Gastrocnemius medialis (tissue), 4 donors: ENCODE data around the gene PPFIA2. TPM values are rescaled to one million over a fixed set of nuclear protein-coding genes. Genes with fewer than 3 reads are reported as not detected.

Source experiments
- ATAC-seq, 2 donors: fragments of 150-250 bp; one replicate each; pipeline ENCODE4 v1.9.1; 2016
- DNase-seq, 2 donors: peaks; one replicate each; pipeline ENCODE4 v3.0.0-alpha.2; 2019
- H3K27ac ChIP-seq, 4 donors: fragments of 200-600 bp; sonication (generic); 1 replicate in 1 of 4; 2 replicates in 3 of 4; pipeline ENCODE4 v1.5.1; 2016 to 2018; ENCODE audit warnings: mild to moderate bottlenecking in 2 of 4, moderate library complexity in 1 of 4
- H3K27me3 ChIP-seq, 3 donors: fragments of 200-600 bp; sonication (generic) in 2 of 3; 1 replicate in 1 of 3; 2 replicates in 2 of 3; pipeline versions ENCODE4 v1.5.1 to v1.6.0; 2016 to 2019; ENCODE audit warnings: mild to moderate bottlenecking in 1 of 3, moderate library complexity in 1 of 3
- H3K36me3 ChIP-seq, 2 donors: fragments of 200-600 bp; sonication (generic) in 1 of 2; one replicate each; pipeline ENCODE4 v1.5.1; 2017 to 2018
- H3K4me1 ChIP-seq, 2 donors: fragments of 200-600 bp; sonication (generic) in 1 of 2; one replicate each; pipeline ENCODE4 v1.5.1; 2016 to 2017; ENCODE audit warnings: mild to moderate bottlenecking in 2 of 2
- H3K4me3 ChIP-seq, 4 donors: fragments of 200-600 bp; sonication (generic) in 3 of 4; 1 replicate in 1 of 4; 2 replicates in 3 of 4; pipeline ENCODE4 v1.5.1; 2016 to 2019; ENCODE audit warnings: mild to moderate bottlenecking in 2 of 4
- H3K9me3 ChIP-seq, 3 donors: fragments of 200-600 bp; sonication (generic) in 2 of 3; 1 replicate in 1 of 3; 2 replicates in 2 of 3; pipeline ENCODE4 v1.5.1; 2016 to 2019
- CTCF ChIP-seq, 5 experiments: fragments of 450-650 bp in 3 of 5; fragments of 200-600 bp in 2 of 5; sonication (generic) in 2 of 5; IDR thresholded peaks in 4 of 5; conservative IDR thresholded peaks in 1 of 5; 1 replicate in 4 of 5; 2 replicates in 1 of 5; pipeline ENCODE4 v1.5.1; 2016 to 2019; ENCODE audit warnings: antibody characterized with exemption in 5 of 5, mild to moderate bottlenecking in 3 of 5, moderate library complexity in 3 of 5
- POLR2A ChIP-seq, 2 donors: fragments of 450-650 bp; IDR thresholded peaks; one replicate each; pipeline ENCODE4 v1.6.1; 2017; ENCODE audit warnings: antibody characterized with exemption in 2 of 2, mild to moderate bottlenecking in 2 of 2, moderate library complexity in 2 of 2
- in situ Hi-C, 4 donors: fragments of 200-750 bp; cut with MboI; loops; one replicate each; pipeline versions ENCODE4 v1.15.0 to v1.8.0; 2017; ENCODE audit warnings: low sequenced_read_pairs in 4 of 4
- intact Hi-C: fragments of 100-400 bp; cut with DNase I; formaldehyde crosslinking; loops from one replicate; pipeline ENCODE4 v1.15.1; 2023; ENCODE audit warnings: low total_unique reads
- total RNA-seq, 4 donors: library from RNA; depleted of rRNA; stranded (reverse); fragments of >200 nt; gene quantifications; one replicate each; pipeline versions ENCODE4 v1.1.0 to v1.2.3, GENCODE V29; 2016

PPFIA2 gene
- total RNA-seq, 4 donors from 2014 or later = 0.04 TPM; not detected in 3

- ATAC-seq = no peak
- TF ChIP-seq POLR2A (IDR thresholded peaks at IDR 0.05) = no peak
- TF ChIP-seq CTCF (IDR thresholded peaks at IDR 0.05 in 4 of 5, conservative IDR thresholded peaks at IDR 0.05 in 1 of 5) = no peak
- in situ Hi-C loops = no loop called here
Observed at GRCh38 chr12:81365284-81365683, 393.9 kb downstream of the PPFIA2 start.

GRCh38 chr12:81360916-81361315, 398.2 kb downstream of the PPFIA2 start:
- H3K27ac ChIP-seq = no peak overlapping the region
- H3K27me3 ChIP-seq = no peaks in the 10 kb centered on the region
- no peaks in the 10 kb centered on the region for H3K36me3 ChIP-seq
- in situ Hi-C loops (no loop called here), intact Hi-C loops (no loop called here)
- H3K4me1 ChIP-seq = no peaks in the 10 kb centered on the region
- no peak overlapping the region for H3K4me3 ChIP-seq
- DNase-seq (no peak), ATAC-seq (no peak)
- no peaks in the 10 kb centered on the region for H3K9me3 ChIP-seq
- no peak for TF ChIP-seq POLR2A (IDR thresholded peaks at IDR 0.05)
- TF ChIP-seq CTCF (IDR thresholded peaks at IDR 0.05 in 4 of 5, conservative IDR thresholded peaks at IDR 0.05 in 1 of 5) = no peak

More at GRCh38 chr12:81365284-81365683, 393.9 kb downstream of the PPFIA2 start:
- H3K36me3 ChIP-seq = no peaks in the 10 kb centered on the region
- H3K27ac ChIP-seq = no peak overlapping the region
- no peaks in the 10 kb centered on the region for H3K9me3 ChIP-seq
- H3K4me3 ChIP-seq = no peak overlapping the region
- DNase-seq = no peak
- no peaks in the 10 kb centered on the region for H3K4me1 ChIP-seq
- no peaks in the 10 kb centered on the region for H3K27me3 ChIP-seq
- intact Hi-C loops = no loop called here

- ATAC-seq = no peak
- intact Hi-C loops (no loop called here), in situ Hi-C loops (no loop called here)
- no peak for DNase-seq
- Histone ChIP-seq H3K9me3 (no peaks in the 10 kb centered on the region), H3K36me3 (no peaks in the 10 kb centered on the region), H3K27me3 (no peaks in the 10 kb centered on the region), H3K4me3 (no peak overlapping the region), H3K4me1 (no peaks in the 10 kb centered on the region), H3K27ac (no peak overlapping the region)
- TF ChIP-seq CTCF (IDR thresholded peaks at IDR 0.05 in 4 of 5, conservative IDR thresholded peaks at IDR 0.05 in 1 of 5) (no peak), POLR2A (IDR thresholded peaks at IDR 0.05) (no peak)
Observed at GRCh38 chr12:81359736-81360135, 399.4 kb downstream of the PPFIA2 start.

- no peak for TF ChIP-seq CTCF (IDR thresholded peaks at IDR 0.05 in 4 of 5, conservative IDR thresholded peaks at IDR 0.05 in 1 of 5)
- TF ChIP-seq POLR2A (IDR thresholded peaks at IDR 0.05) = no peak
- no peaks in the 10 kb centered on the region for H3K9me3 ChIP-seq
- no peaks in the 10 kb centered on the region for H3K36me3 ChIP-seq
- H3K4me1 ChIP-seq = no peaks in the 10 kb centered on the region
- in situ Hi-C loops (no loop called here), intact Hi-C loops (no loop called here)
- no peak overlapping the region for H3K27ac ChIP-seq
- DNase-seq = no peak
- ATAC-seq = no peak
- H3K27me3 ChIP-seq = no peaks in the 10 kb centered on the region
- no peak overlapping the region for H3K4me3 ChIP-seq
Observed at GRCh38 chr12:81354327-81354932, 404.7 kb downstream of the PPFIA2 start.

GRCh38 chr12:81350309-81350708, 408.8 kb downstream of the PPFIA2 start:
- Histone ChIP-seq H3K36me3 (no peaks in the 10 kb centered on the region), H3K9me3 (no peaks in the 10 kb centered on the region), H3K4me1 (no peaks in the 10 kb centered on the region), H3K27ac (no peak overlapping the region), H3K4me3 (no peak overlapping the region), H3K27me3 (no peaks in the 10 kb centered on the region)
- in situ Hi-C loops = no loop called here
- no peak for TF ChIP-seq CTCF (IDR thresholded peaks at IDR 0.05 in 4 of 5, conservative IDR thresholded peaks at IDR 0.05 in 1 of 5)
- TF ChIP-seq POLR2A (IDR thresholded peaks at IDR 0.05) = no peak
- DNase-seq (no peak), ATAC-seq (no peak)
- intact Hi-C loops = no loop called here
